ENCODE measurements around the gene HECTD4. TPM values are rescaled to one million over a fixed set of nuclear protein-coding genes. Genes with fewer than 3 reads are reported as not detected.

The HECTD4 gene
- total RNA-seq, 1 donor: 29.0 TPM

DNA sequence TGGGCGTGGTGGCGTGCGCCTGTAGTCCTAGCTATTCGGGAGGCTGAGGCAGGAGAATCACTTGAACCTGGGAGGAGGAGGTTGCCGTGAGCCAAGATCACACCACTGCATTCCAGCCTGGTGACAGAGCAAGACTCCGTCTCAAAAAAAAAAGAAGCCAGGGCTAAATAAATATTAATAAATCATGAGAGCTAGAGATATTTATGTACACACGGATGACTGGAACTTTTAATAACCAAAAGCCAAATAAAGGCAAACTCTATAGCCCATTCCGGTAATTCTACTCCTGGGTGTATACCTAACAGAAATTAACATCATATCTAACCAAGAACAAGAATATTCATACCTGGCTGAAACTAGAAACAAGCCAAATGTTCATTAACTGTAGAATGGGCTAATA lies 264.5 kb downstream of the HECTD4 start:
- H2AFZ ChIP-seq (ENCODE audit: low read length): no peak overlapping the region
- TF ChIP-seq, protein P1, sequence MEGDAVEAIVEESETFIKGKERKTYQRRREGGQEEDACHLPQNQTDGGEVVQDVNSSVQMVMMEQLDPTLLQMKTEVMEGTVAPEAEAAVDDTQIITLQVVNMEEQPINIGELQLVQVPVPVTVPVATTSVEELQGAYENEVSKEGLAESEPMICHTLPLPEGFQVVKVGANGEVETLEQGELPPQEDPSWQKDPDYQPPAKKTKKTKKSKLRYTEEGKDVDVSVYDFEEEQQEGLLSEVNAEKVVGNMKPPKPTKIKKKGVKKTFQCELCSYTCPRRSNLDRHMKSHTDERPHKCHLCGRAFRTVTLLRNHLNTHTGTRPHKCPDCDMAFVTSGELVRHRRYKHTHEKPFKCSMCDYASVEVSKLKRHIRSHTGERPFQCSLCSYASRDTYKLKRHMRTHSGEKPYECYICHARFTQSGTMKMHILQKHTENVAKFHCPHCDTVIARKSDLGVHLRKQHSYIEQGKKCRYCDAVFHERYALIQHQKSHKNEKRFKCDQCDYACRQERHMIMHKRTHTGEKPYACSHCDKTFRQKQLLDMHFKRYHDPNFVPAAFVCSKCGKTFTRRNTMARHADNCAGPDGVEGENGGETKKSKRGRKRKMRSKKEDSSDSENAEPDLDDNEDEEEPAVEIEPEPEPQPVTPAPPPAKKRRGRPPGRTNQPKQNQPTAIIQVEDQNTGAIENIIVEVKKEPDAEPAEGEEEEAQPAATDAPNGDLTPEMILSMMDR (IDR thresholded peaks at IDR 0.05; ENCODE audit: extremely low read depth, low read depth, low read length): no peak
- no peak for DNase-seq (ENCODE audit: insufficient read length, low spot score, missing footprints)
- no peak overlapping the region for H3K4me2 ChIP-seq (ENCODE audit: insufficient read depth, low read length)
- peaks cover 19% of the 10 kb centered on the region for H3K4me1 ChIP-seq (ENCODE audit: insufficient read depth, low read length)
- no peaks in the 10 kb centered on the region for H3K9me3 ChIP-seq (ENCODE audit: low read depth, low read length)
- H3K27me3 ChIP-seq (ENCODE audit: insufficient read depth, low read length): no peaks in the 10 kb centered on the region
- no peaks in the 10 kb centered on the region for H3K79me2 ChIP-seq (ENCODE audit: insufficient read depth, low read length)
- H3K27ac ChIP-seq (ENCODE audit: low read depth, low read length): no peak overlapping the region
- H3K4me3 ChIP-seq (ENCODE audit: insufficient read depth, low read length): no peak overlapping the region
- no peaks in the 10 kb centered on the region for H3K36me3 ChIP-seq (ENCODE audit: insufficient read depth, low read length)
- no peaks in the 10 kb centered on the region for H4K20me1 ChIP-seq (ENCODE audit: insufficient read depth, low read length)

DNA sequence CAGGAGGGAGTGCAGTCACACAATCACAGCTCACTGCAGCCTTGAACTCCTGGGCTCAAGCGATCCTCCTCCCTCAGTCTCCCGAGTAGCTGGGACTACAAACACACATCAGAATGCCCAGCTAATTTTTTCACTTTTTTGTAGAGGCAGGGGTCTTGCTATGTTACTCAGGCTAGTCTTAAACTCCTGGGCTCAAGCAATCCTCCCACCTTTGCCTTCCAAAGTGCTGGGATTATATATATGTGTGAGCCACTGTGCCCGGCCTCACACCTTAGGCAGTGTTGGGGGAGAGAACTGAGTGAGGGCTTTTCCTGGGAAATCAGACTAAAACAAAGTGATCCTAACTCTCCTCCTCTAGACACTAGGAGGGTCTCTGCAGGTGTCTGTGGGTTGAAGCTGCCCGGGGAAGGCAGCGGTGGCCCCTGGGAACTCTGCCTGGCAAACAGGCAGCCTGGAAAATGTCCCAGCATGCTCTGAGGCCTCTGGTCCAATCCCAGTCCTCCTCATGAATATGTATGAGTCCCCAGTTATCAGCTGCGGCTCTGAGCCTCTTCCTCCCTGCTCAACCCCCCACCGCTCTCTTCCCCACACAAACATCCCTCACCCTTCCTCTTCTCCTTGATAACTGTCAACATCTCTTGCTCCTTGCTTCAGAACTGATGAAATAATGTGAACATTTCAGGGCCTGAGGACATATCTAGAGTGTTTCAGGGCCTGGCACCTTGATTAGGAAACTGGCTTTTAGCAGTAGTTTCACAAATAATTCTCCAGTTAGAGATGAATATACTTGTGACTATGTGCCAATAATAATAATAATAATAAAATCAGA lies 265.8 kb downstream of the HECTD4 start:
- peak; percentile 62 for DNase-seq (ENCODE audit: insufficient read length, low spot score, missing footprints)
- Histone ChIP-seq H3K79me2 (ENCODE audit: insufficient read depth, low read length) (no peaks in the 10 kb centered on the region), H3K27ac (ENCODE audit: low read depth, low read length) (peak overlapping the region; percentile 72), H4K20me1 (ENCODE audit: insufficient read depth, low read length) (no peaks in the 10 kb centered on the region), H3K27me3 (ENCODE audit: insufficient read depth, low read length) (no peaks in the 10 kb centered on the region), H3K9me3 (ENCODE audit: low read depth, low read length) (no peaks in the 10 kb centered on the region), H3K4me3 (ENCODE audit: insufficient read depth, low read length) (no peak overlapping the region), H3K4me2 (ENCODE audit: insufficient read depth, low read length) (peak overlapping the region; percentile 63), H3K4me1 (ENCODE audit: insufficient read depth, low read length) (peaks cover 8% of the 10 kb centered on the region), H2AFZ (ENCODE audit: low read length) (peak overlapping the region; percentile 90), H3K36me3 (ENCODE audit: insufficient read depth, low read length) (no peaks in the 10 kb centered on the region)
- TF ChIP-seq, protein P1 (IDR thresholded peaks at IDR 0.05; ENCODE audit: extremely low read depth, low read depth, low read length): no peak

DNA sequence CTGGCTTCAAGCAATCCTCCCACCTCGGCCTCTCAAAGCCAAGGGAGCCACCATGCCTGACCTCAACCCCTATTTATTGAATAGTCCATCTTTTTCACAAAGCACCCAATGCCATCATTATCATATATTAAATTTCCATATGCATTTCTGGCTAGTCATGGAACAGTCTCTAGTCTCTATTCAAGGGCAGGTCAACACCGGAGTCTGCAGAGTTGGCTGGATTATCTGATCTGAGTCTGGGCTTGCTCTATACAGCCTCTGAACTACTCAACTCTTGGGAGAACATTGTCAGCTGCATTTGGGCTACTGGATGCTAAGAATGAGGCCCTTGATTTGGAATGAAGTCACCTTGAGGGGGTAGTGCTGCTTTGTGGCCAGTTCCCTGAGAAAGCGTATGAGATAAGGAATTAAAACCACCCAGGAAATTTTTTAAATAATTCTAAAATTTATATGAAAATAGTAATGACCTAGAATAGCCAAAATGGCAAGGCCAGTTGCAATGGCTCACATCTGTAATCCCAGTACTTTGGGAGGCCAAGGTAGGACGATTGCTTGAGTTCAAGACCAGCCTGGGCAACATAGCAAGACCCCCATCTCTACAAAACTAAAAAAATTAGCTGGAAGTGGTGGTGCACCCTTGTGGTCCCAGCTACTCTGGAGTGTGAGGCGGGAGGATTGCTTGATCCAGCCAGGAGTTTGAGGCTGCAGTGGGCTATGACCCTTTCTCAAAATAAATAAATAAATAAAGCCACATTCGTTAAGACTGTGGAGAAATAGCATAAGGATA lies 266.8 kb downstream of the HECTD4 start:
- no peaks in the 10 kb centered on the region for H3K79me2 ChIP-seq (ENCODE audit: insufficient read depth, low read length)
- H4K20me1 ChIP-seq (ENCODE audit: insufficient read depth, low read length): no peaks in the 10 kb centered on the region
- no peak overlapping the region for H3K4me3 ChIP-seq (ENCODE audit: insufficient read depth, low read length)
- no peak for DNase-seq (ENCODE audit: insufficient read length, low spot score, missing footprints)
- H3K36me3 ChIP-seq (ENCODE audit: insufficient read depth, low read length): no peaks in the 10 kb centered on the region
- H3K27me3 ChIP-seq (ENCODE audit: insufficient read depth, low read length): no peaks in the 10 kb centered on the region
- TF ChIP-seq, protein P1 (IDR thresholded peaks at IDR 0.05; ENCODE audit: extremely low read depth, low read depth, low read length): no peak
- no peaks in the 10 kb centered on the region for H3K9me3 ChIP-seq (ENCODE audit: low read depth, low read length)
- H3K4me1 ChIP-seq (ENCODE audit: insufficient read depth, low read length): peaks cover 8% of the 10 kb centered on the region
- H2AFZ ChIP-seq (ENCODE audit: low read length): no peak overlapping the region
- H3K4me2 ChIP-seq (ENCODE audit: insufficient read depth, low read length): no peak overlapping the region
- H3K27ac ChIP-seq (ENCODE audit: low read depth, low read length): no peak overlapping the region
